Stimulated activated CD8-positive, alpha-beta memory T cell treated with anti-CD3 and anti-CD28 coated beads, Interleukin-2, amount 100 ng/mL, for 48 hours (primary cell): ENCODE results near the gene GPR146.
"Not testable (repeated sequence)": the region's sequence is repeated elsewhere in the genome, so short reads cannot be mapped to it uniquely, and the experiment has no call there.

Experiments used
- DNase-seq, 2 donors: peaks; one replicate each; pipeline ENCODE4 v3.0.0-alpha.2; 2020; ENCODE audit warnings: low read depth in 2 of 2

Gene GPR146

DNA sequence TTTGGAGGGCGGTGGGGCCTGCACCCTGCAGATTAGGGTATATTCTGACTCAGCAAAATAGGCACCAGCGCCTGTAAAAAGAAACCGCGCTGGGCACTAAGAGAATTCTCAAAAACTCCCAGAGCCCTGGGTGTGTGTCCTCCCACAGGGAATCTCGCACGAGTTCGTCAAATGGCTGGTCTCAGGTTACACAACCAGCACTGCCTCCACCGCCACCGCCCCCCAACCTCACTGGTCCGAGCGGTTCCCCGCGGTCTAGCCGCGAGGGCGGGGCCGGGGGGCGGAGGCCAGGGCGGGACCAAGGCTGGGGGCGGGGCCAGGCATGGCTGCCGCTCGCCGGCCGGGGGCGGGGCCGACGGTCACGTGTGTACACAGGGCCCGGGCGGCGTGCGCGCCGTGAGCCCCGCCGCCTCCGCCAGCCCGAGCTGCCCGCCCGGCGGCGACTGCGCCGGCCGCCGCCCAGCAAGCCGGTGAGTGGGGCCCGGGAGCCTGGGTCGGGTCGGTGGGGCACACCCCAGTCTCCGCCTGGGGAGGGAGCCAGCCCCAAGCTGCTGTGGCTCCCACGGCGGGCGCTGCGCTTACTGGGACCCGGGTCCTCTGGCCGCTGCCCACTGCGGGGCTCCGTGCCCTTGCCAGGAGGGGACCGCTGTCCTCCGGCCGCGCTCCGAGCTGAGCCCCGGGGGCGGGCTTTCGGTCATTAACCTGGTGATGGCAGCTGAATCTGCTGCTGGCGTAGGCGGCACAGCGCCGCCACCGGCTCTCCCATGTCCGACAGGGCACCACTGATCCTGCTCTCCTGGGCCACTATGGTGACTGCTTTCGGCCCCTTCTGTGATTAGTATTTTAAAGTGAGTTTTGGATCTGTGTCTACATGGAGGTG is at the start of gene GPR146:
GPR146 (plus strand) TSS at position 358 of the 880 bp plus-strand sequence. CDS start 12,970 bp downstream, outside the sequence.
- DNase-seq, result peak; percentile 94 to 95

DNA sequence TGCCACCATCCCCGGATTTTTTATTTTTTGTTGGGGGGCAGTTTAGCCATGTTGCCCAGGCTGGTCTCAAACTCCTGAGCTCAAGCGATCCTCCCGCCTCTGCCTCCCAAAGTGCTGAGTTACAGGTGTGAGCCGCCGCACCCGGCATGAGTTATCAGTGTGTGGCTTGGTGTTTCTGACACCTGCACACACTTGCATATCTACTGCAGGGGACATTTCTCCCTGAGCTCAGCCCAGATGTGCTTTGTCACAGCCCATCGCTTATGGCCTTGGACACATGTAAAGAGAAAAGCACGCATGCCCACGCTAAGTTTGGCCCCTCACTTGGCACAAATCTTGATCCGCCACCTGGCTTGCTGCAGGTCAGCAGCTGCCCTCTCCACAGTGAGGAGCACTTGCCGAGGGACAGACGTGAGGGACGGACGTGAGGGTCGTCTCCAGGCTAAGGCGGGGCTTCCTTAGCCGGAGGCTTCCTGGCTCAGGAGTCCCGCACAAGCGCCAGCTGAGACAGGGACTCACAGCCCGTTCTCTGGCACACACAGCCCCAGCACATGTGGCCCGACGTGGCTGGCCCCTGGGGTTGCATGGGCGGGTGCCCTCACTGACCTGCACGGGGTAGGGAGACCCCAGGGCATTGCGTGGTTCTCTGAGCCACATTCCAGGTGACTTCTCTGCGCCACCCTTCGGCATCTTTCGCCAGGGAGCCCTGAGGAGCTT is 49.6 kb upstream of the GPR146 start:
- no peak for DNase-seq

GRCh38 chr7:995571-995970 is 48.8 kb upstream of the GPR146 start:
- no peak for DNase-seq

- DNase-seq, result no peak
Observed at GRCh38 chr7:996079-996872, 48.1 kb upstream of the GPR146 start.

- DNase-seq, result no peak
Observed at GRCh38 chr7:997404-998395, 46.6 kb upstream of the GPR146 start.

- no peak for DNase-seq
Observed at GRCh38 chr7:999149-999879, 45.0 kb upstream of the GPR146 start.

DNA sequence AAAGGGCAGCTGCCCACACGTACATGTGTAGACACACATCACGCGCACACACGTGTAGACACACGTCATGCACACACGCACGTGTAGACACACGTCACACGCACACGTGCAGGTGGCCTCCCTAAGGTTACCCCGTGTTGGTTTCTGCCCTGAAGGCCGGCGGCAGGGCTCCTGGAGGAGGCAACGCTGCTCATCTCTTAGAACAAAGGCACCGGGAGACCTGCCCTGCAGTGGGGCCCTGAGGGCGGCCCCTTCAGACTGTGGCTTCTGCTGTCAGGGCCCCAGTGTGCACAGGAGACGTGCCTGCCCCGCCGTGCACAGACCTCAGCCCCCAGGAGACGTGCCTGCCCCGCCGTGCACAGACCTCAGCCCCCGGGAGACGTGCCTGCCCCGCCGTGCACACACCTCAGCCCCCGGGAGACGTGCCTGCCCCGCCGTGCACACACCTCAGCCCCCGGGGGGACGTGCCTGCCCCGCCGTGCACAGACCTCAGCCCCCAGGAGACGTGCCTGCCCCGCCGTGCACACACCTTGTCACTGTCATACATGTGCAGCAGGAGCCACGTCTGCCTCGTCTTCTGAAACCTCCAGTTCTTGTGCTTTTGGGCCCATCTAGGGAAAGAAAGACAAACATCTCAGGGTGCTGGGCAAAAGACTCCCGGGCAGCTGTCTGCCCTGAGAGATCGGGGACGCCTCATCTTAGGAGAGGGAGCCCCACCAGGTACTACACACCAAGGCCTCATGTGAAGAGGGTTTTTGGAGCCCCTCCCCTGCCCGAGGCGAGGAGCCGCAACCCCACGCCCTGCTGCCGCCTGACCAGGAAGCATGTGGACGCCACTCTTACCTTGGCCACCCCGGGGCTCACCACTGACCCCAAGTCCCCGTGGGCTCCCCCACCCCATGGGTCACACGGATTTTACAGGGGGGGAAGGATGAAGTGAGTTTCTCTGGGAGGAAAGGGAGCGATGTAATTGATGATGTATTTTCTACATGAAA is 44.1 kb upstream of the GPR146 start:
- no peak for DNase-seq

DNA sequence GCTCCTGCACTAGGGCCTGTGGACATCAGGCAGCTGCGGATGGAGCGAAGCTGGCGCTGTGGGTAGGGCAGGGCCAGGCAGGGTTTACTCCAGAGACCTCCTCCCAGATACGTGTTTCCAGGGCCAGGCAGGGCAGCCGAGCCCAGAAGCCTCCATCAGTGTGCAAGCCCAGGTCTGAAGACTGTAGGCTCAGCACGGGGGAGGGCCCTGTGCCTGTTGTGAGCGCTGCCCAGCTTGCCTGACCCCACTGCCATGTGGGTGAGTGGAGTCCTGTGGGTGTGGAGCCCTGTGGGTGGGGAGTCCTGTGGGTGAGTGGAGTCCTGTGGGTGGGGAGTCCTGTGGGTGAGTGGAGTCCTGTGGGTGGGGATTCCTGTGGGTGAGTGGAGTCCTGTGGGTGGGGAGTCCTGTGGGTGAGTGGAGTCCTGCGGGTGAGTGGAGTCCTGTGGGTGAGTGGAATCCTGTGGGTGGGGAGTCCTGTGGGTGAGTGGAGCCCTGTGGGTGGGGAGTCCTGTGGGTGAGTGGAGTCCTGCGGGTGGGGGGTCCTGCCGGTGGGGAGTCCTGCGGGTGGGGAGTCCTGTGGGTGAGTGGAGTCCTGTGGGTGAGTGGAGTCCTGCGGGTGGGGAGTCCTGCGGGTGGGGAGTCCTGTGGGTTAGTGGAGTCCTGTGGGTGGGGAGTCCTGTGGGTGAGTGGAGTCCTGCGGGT is 43.1 kb upstream of the GPR146 start:
- DNase-seq, result not testable (repeated sequence)

DNA sequence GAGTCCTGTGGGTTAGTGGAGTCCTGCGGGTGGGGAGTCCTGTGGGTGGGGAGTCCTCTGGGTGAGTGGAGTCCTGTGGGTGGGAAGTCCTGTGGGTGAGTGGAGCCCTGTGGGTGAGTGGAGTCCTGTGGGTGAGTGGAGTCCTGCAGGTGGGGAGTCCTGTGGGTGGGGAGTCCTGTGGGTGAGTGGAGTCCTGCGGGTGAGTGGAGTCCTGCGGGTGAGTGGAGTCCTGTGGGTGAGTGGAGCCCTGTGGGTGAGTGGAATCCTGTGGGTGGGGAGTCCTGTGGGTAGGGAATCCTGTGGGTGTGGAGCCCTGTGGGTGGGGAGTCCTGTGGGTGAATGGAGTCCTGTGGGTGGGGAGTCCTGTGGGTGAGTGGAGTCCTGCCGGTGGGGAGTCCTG is 42.3 kb upstream of the GPR146 start:
- not testable (repeated sequence) for DNase-seq

- not testable (repeated sequence) for DNase-seq
Observed at GRCh38 chr7:1002445-1002844, 41.9 kb upstream of the GPR146 start.

- no peak for DNase-seq
Observed at GRCh38 chr7:1004018-1004852, 40.1 kb upstream of the GPR146 start.

- DNase-seq, result no peak
Observed at GRCh38 chr7:1005303-1005702, 39.0 kb upstream of the GPR146 start.

- DNase-seq, result no peak
Observed at GRCh38 chr7:1007901-1008300, 36.4 kb upstream of the GPR146 start.

GRCh38 chr7:1008733-1009363 is 35.5 kb upstream of the GPR146 start:
- no peak for DNase-seq

GRCh38 chr7:1009747-1010146 is 34.6 kb upstream of the GPR146 start:
- no peak for DNase-seq

- no peak for DNase-seq
Observed at GRCh38 chr7:1010226-1010625, 34.1 kb upstream of the GPR146 start.
